Subcutaneous adipose tissue (tissue), 4 donors: ENCODE data around the gene CCDC40. TPM values are rescaled to one million over a fixed set of nuclear protein-coding genes. Genes with fewer than 3 reads are reported as not detected.

Source experiments
- total RNA-seq, 4 donors: library from RNA; depleted of rRNA; stranded (reverse); fragments of >200 nt; gene quantifications; one replicate each; pipeline ENCODE4 v1.1.0, GENCODE V29; 2016
- TF ChIP-seq, protein P1 (sequence below): fragments of 450-650 bp; IDR thresholded peaks from one replicate; pipeline ENCODE4 v1.5.1; 2016; ENCODE audit warnings: low read depth, mild to moderate bottlenecking, control low read depth, antibody characterized with exemption, moderate library complexity

Gene CCDC40
- total RNA-seq, 4 donors from 2014 or later = 3.1 to 5.5 (median 4.6) TPM

- TF ChIP-seq, protein P1, sequence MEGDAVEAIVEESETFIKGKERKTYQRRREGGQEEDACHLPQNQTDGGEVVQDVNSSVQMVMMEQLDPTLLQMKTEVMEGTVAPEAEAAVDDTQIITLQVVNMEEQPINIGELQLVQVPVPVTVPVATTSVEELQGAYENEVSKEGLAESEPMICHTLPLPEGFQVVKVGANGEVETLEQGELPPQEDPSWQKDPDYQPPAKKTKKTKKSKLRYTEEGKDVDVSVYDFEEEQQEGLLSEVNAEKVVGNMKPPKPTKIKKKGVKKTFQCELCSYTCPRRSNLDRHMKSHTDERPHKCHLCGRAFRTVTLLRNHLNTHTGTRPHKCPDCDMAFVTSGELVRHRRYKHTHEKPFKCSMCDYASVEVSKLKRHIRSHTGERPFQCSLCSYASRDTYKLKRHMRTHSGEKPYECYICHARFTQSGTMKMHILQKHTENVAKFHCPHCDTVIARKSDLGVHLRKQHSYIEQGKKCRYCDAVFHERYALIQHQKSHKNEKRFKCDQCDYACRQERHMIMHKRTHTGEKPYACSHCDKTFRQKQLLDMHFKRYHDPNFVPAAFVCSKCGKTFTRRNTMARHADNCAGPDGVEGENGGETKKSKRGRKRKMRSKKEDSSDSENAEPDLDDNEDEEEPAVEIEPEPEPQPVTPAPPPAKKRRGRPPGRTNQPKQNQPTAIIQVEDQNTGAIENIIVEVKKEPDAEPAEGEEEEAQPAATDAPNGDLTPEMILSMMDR = no peak
Measured at GRCh38 chr17:80097844-80098691, 61.6 kb downstream of the CCDC40 start.

DNA sequence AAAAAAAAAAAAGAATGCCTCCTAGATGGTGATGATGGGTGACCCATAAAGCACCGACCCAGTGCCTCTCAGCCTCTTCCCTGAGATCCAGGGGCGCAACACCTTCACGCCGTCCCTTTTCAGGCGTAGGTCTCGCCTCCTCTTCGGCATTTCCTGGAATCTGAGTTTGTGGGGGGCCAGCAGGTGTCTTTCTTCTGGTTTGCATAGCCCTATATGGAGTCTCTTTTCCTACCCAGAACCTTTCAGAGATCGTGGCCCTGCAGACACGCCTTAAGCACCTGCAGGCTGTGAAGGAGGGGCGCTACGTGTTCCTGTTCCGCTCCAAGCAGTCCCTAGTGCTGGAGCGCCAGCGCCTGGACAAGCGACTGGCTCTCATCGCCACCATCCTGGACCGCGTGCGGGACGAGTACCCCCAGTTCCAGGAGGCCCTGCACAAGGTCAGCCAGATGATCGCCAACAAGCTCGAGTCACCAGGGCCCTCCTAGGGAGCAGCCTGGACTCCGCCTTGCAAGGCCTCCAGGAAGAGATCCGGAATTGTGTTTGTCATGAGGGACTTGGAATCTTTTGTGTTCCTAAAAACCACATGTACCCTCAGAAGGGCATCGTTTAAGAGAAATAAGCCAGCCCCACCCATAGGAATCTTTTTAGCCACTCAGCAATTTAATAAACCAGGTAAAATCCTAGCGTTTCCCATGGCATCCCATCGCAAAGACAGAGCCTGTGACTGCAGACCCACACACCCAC lies 63.0 kb downstream of the CCDC40 start:
- TF ChIP-seq, protein P1 = no peak

DNA sequence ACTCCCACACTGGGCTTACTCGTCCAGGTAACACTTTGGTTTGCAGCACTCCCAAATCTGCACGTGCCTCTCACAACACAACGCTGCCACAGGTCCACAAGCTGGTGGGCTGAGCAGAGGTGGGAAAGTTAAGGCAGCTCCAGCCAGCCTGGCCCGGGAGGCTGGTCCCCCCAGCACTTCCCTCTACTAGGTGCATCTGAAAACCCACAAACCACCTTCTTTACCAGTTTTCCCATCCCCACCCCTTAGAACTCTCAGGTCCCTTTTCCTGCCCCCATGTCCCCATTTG lies 63.5 kb downstream of the CCDC40 start:
- TF ChIP-seq, protein P1 = no peak

GRCh38 chr17:80101011-80101945 lies 64.8 kb downstream of the CCDC40 start, which contains the start of gene GAA:
Gene GAA, plus strand, starts transcription at chr17:80101581. Its CDS starts 3,006 bp downstream, at chr17:80104587.
- TF ChIP-seq, protein P1 = no peak

DNA sequence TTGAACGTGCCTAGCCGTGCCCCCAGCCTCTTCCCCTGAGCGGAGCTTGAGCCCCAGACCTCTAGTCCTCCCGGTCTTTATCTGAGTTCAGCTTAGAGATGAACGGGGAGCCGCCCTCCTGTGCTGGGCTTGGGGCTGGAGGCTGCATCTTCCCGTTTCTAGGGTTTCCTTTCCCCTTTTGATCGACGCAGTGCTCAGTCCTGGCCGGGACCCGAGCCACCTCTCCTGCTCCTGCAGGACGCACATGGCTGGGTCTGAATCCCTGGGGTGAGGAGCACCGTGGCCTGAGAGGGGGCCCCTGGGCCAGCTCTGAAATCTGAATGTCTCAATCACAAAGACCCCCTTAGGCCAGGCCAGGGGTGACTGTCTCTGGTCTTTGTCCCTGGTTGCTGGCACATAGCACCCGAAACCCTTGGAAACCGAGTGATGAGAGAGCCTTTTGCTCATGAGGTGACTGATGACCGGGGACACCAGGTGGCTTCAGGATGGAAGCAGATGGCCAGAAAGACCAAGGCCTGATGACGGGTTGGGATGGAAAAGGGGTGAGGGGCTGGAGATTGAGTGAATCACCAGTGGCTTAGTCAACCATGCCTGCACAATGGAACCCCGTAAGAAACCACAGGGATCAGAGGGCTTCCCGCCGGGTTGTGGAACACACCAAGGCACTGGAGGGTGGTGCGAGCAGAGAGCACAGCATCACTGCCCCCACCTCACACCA lies 65.7 kb downstream of the CCDC40 start:
- TF ChIP-seq, protein P1 = no peak

DNA sequence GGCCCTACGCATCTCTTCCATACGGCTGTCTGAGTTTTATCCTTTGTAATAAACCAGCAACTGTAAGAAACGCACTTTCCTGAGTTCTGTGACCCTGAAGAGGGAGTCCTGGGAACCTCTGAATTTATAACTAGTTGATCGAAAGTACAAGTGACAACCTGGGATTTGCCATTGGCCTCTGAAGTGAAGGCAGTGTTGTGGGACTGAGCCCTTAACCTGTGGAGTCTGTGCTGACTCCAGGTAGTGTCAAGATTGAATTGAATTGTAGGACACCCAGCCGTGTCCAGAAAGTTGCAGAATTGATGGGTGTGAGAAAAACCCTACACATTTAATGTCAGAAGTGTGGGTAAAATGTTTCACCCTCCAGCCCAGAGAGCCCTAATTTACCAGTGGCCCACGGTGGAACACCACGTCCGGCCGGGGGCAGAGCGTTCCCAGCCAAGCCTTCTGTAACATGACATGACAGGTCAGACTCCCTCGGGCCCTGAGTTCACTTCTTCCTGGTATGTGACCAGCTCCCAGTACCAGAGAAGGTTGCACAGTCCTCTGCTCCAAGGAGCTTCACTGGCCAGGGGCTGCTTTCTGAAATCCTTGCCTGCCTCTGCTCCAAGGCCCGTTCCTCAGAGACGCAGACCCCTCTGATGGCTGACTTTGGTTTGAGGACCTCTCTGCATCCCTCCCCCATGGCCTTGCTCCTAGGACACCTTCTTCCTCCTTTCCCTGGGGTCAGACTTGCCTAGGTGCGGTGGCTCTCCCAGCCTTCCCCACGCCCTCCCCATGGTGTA lies 66.4 kb downstream of the CCDC40 start:
- TF ChIP-seq, protein P1 = no peak
